Activated CD8-positive, alpha-beta memory T cell treated with anti-CD3 and anti-CD28 coated beads, Interleukin-2, amount 50 U/mL, for 48 hours (primary cell): ENCODE data around the gene LRRC4B.
A peak's percentile ranks its signal among the peaks of the same experiment; 100 is the strongest.
"Not testable (repeated sequence)": the region's sequence is repeated elsewhere in the genome, so short reads cannot be mapped to it uniquely, and the experiment has no call there.

ENCODE experiments used
- DNase-seq: peaks from one replicate; pipeline ENCODE4 v3.0.0-alpha.2; 2020

The LRRC4B gene

DNA sequence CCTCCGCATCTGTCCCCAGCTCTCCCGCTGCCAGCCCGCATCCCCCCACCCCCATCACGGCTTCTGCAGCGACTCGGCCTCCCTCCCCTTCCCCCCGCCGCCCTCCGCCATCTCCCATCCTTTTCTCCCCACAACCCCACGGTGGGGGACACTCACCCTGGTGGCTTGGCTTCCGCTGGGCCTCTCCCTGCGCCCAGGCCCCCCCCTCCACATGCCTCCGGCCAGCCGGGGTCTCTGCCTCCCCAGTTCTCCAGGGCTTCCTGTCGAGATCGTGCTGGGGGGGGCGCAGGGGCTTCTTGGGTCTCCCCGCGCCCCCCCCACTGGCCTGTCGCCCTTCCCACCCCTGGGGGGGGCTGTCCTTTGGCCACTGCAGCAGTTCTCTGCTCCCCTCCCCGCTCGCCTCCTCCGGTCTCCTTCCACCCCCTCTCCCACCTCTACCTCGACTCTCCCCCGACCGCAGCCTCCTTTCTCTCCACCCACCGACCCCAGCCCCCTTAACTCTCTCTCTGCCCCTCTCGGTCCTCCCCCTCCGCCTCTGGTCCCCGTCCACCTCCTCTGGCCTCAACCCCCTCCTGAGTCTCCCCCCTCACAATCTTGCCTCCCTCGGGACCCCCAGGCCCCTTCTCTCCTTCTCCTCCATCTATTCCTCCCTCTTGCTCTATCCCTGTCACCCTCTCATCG is 17.1 kb downstream of the LRRC4B start:
- DNase-seq: no peak

DNA sequence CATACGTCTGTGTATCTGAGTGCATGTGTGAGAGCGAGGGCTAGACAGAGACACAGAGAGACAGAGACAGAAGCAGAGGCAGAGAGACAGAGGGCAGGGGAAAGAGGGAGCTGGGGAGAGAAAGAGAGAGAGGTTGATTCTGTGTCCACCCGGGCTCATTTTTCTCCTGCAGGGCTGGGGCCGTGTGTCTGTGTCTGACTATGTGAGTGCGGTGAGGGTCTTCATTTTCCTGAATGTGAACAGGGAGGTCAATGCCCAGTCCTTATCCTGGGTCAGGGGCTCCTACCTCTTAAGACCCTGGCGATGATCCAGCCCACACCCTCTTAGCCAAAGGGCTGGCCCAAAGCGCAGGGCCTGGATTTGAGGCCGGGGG is 17.7 kb downstream of the LRRC4B start:
- no peak for DNase-seq

GRCh38 chr19:50549927-50550593 is 18.2 kb downstream of the LRRC4B start:
- DNase-seq: no peak

DNA sequence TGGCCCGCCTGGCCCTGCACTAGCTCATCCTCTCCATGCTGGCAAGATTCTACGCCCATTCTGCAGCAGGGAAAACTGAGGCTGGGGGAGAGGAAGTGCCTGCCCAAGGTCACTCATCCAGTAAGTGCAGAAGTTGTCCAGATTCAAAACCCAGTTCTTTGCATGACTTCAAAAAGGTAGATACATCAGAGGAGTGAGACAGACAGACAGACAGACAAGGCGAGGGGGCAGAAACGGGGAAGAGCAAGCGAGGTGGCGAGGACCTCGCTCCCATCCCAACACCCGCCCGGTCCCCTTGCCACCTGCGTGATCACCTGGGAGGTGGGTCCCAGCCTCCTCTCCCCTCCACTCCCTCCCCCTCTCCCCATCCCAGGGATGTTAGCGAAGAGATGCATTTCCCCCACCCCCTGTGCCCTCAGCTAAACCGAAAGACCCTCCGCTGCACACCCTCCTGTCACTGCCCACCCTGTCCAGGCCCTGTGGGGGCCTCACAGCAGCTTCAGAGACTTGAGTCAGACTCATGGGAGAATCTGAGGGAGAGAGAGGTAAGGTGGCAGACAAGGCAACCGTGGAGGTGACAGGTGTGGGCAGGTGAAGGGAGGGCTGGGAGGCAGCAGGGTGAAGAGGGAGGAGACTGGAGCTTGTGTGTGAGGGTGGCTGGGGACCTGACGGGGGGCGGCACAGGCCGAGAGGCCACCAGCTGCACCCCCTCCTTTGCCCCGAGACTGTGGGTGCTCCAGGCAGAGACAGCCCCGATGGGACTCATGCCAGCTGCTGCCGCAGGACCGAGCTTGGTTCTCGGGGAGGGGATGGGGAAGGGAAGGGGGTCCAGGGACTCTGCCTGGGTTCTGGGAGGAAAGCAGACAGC is 18.9 kb downstream of the LRRC4B start:
- DNase-seq: no peak

DNA sequence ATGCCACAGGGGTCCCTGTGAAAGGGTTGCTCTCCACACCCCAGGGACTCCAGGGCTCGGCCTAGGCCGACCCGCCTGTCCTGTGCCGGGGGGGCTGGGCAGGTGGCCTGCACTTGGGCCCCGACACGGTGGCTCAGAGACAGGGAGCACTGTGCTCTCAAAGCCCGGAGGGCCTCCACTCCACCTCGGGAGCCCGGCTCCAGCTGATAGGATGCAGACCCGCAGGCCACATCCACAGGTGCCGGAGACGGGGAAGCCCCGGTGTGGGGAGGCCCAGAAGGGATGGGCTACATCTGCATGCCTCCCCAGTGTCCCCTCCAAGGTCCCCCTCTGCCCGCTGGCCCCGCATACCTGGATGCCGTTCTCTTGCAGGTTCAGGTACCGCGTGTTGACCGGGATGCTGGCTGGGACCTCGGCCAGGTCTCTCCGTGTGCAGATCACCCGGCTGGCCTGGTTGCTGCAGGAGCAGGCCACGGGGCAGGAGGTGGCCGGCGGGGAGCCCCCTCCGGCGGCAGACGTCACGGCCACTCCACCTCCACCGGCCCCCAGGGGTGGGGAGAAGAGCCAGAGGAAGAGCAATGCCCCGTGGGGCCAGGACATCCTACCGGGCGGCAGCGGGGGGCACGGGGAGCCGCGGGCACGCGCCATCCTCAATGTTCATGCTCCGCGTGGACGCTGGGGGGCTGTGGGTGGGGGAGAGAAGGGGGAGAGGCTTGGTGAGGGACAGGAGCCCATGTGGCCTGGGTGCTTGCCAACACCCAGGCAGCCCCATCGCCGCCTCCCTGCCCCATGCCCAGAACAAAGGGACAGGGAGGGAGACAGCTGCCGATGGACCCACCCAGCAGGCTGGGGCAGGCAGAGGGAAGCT is 19.8 kb downstream of the LRRC4B start:
- DNase-seq: no peak

GRCh38 chr19:50547385-50548190 is 20.6 kb downstream of the LRRC4B start:
- DNase-seq: no peak

DNA sequence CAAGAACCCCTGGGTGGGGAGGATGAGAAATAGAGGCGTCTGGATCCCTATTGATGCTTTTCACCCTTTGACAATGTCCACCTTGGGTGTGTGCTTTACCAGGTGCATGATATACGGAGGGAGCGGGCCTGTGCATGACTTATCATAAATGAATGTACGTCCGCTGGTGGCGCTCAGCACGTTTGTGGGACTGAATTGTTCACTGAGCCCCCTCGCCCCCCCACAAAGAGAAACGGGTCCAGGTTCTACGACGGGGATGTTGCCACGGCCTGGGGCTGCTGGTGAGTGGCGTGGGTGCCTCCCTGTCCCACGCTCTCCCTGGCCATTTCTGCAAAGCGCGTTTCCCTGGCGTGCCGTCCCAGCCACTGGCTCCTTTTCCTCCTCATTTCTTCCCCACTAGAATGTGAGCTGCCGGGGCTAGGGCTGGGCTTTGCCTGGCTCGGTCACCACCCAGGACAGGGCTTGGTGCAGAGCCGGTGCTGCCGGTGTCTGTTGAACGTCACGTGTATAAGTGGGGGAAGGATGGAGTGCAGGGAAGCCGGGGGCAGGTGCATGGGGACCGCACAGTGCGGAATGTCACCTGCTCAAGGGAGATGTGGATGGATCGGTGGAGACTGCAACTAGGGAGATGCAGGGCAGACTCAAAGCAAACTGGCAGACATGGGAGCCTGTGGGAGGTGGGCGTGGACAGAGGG is 21.6 kb downstream of the LRRC4B start:
- no peak for DNase-seq

GRCh38 chr19:50542943-50543342 is 25.3 kb downstream of the LRRC4B start:
- no peak for DNase-seq

GRCh38 chr19:50537769-50538230 is 30.4 kb downstream of the LRRC4B start:
- DNase-seq: peak; percentile 89

GRCh38 chr19:50537306-50537685 is 30.9 kb downstream of the LRRC4B start:
- DNase-seq: no peak

GRCh38 chr19:50536662-50537305 is 31.5 kb downstream of the LRRC4B start:
- DNase-seq: no peak

GRCh38 chr19:50535672-50536187 is 32.5 kb downstream of the LRRC4B start:
- no peak for DNase-seq

DNA sequence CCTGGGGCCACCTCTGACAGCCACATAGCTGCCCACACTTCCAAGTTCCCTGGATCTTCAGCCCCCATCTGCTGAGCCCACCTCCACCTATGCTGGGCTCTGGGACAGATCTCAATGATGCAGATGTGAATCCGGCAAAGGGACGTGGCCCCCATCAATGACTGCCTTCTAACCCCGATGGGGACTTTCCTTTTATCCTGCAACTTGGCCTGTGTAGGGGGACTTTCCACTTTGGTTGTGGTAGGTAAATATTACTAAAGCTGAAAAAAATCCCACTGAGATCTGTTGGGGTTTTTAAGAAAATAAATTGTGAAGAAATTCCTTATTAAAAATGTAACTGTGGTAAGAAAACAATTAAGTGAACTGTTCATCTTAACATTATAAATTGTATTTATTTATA is 33.8 kb downstream of the LRRC4B start:
- no peak for DNase-seq

DNA sequence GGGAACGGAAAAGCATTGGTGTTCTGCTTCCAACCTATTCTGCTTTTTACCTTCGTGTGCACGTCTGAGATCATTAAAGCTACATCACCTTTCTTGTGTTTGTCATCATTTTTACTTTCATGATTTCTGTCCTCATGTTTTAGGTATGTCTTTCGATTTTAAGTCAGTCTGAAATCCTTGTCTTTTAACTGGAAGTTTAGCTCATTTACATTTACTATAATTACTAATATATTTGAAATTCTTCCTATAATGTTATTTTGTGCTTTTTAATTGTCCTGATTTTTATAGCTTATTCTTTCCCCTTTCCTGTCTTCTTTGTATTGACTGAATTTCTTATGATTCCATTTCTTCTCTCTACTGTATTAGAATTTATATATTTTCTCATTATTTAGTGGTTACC is 35.3 kb downstream of the LRRC4B start:
- no peak for DNase-seq

GRCh38 chr19:50531171-50531612 is 37.0 kb downstream of the LRRC4B start:
- DNase-seq: no peak

GRCh38 chr19:50528052-50528451 is 40.2 kb downstream of the LRRC4B start:
- DNase-seq: not testable (repeated sequence)

- DNase-seq: no peak
Observed at GRCh38 chr19:50522881-50523280, 45.4 kb downstream of the LRRC4B start.

- no peak for DNase-seq
Observed at GRCh38 chr19:50520822-50521465, 47.3 kb downstream of the LRRC4B start.

DNA sequence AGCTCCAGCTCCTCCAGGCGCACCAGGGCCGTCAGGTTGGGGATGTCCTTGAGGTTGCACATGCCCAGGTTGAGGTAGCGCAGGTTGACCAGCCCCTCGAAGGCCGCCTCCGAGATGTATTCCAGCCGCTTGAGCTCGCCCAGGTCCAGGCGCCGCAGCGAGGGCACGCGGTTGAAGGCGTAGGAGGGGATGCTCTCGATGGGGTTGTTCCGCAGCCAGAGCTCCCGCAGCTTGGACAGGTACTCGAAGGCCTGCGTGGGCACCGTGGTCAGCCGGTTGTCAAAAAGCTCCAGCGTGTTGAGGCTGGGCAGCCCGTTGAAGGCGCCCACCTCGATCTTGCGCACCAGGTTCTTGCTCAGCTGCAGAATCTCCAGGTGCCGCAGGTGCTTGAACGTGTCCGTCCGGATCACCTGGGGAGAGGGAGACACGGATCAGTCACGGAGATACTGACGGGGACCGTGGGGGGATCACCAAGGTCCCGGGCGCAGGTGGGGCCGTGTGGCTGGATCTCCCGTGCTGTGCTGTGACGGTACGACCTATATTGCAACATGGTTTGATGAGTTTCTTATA is 49.1 kb downstream of the LRRC4B start:
- no peak for DNase-seq
